ENCODE measurements around the gene ATG16L1.

GRCh38 chr2:233245406-233245805 is 6.1 kb upstream of the ATG16L1 start:
- no peak for TF ChIP-seq CTCF (IDR thresholded peaks at IDR 0.05; ENCODE audit: low read depth, low read length)
- TF ChIP-seq EZH2phosphoT487 (IDR thresholded peaks at IDR 0.05; ENCODE audit: low read depth) = no peak

Data from OCI-LY3 (cell line).